AG10803 (cell line): ENCODE results near the gene GABRB2.

Experiments used
- DNase-seq: peaks from one replicate; pipeline ENCODE4 v3.0.0; 2010; ENCODE audit warnings: low read depth
- H3K4me3 ChIP-seq: 2 replicates; pipeline ENCODE4 v1.5.1; 2011; ENCODE audit warnings: mild to moderate bottlenecking, low read length, control low read depth
- TF ChIP-seq, protein P1 (sequence below): conservative IDR thresholded peaks from 2 replicates; pipeline ENCODE4 v1.5.1; 2011; ENCODE audit warnings: mild to moderate bottlenecking, low read length, control low read depth, inconsistent platforms

Gene GABRB2

DNA sequence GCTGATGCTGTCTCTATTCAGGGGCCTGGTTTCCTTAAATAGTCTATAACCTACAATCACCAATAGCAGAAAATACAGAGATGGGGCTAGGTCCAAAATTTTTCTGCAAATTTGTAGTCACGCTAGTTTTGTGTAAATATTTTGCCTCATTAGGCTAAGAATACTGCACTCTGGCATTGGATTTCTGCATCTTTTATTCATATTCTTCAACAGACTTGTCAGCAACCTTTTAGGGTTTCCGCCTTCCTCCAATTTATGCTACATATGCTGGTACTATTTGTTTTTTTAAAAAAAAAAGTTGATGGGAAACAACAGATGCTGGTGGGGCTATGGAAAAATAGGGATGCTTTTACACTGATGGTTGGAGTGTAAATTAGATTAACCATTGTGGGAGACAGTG, 202.3 kb downstream of the GABRB2 start:
- H3K4me3 ChIP-seq = no peak overlapping the region
- TF ChIP-seq, protein P1, sequence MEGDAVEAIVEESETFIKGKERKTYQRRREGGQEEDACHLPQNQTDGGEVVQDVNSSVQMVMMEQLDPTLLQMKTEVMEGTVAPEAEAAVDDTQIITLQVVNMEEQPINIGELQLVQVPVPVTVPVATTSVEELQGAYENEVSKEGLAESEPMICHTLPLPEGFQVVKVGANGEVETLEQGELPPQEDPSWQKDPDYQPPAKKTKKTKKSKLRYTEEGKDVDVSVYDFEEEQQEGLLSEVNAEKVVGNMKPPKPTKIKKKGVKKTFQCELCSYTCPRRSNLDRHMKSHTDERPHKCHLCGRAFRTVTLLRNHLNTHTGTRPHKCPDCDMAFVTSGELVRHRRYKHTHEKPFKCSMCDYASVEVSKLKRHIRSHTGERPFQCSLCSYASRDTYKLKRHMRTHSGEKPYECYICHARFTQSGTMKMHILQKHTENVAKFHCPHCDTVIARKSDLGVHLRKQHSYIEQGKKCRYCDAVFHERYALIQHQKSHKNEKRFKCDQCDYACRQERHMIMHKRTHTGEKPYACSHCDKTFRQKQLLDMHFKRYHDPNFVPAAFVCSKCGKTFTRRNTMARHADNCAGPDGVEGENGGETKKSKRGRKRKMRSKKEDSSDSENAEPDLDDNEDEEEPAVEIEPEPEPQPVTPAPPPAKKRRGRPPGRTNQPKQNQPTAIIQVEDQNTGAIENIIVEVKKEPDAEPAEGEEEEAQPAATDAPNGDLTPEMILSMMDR = no peak
- DNase-seq = no peak

DNA sequence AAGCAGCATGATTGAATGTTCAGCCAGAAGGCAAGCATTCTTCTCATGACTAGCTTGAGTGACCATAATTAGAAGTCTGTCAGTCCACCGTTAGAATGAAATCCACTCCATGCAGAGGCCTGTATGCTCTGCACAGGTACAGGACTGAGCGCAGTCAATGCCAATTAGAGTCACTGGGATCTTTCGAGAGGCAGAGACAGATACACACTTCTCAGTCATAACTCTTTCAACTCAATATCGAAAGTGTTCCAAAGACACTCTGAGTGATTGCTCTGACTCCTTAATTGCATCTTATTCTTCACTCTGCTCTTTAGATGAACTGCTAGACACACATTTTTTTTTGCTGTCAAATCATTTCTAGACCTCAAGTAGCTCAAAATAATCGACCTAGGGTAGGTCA, 203.6 kb downstream of the GABRB2 start:
- DNase-seq = no peak
- H3K4me3 ChIP-seq = no peak overlapping the region
- TF ChIP-seq, protein P1 = no peak

DNA sequence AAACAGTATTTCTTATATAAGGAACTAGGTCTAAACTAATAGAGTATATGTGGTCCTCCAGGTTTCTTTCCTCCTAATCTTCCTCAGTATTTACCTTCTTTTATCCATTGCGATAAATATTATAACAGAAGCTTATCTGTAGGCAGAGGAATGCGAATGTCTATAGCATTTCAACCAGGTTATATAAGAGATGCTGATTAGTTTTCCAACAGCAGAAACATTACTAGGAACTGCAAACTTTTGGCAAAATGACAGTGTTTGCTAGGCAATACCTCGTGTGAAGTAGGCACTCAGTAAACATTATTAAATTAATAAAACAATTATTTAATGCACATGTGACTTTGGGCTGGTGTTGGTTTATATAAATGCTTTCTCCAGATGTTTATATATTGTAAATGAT, 206.5 kb downstream of the GABRB2 start:
- no peak overlapping the region for H3K4me3 ChIP-seq

DNA sequence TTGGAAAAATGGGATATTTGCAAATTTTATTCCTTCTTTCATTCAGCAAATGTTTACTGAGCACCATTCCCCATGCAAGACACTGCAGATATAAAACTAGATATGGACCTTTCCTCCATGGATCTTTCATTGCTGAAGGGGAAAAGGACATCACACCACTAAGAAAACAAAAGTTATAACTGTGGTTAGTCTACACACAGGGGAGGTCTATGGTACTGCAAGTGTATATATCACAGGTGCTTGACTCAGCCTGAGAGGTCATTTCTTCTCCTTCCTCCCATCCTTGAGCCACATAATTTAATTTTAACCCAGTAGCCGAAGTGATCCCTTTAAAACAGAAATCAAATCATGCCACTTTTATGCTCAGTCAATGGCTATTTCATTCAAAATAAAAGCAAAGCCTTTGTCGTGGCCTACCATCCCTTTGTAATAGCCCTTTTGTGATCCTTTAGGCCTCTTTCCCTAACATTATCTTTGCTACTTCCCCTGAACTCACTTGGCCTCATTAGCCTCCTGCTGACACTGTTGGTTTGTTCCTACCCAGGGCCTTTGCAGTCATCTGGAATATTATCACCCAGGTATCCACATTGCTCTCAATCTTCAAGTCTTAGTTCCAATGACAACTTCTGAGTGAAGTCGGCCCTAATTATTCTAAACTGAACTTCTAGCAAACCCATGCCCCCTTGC, 213.2 kb downstream of the GABRB2 start:
- no peak for DNase-seq
- H3K4me3 ChIP-seq = no peak overlapping the region
- TF ChIP-seq, protein P1 = no peak

More for the DNA sequence above, 206.5 kb downstream of the GABRB2 start:
- no peak for DNase-seq
- TF ChIP-seq, protein P1 = no peak

DNA sequence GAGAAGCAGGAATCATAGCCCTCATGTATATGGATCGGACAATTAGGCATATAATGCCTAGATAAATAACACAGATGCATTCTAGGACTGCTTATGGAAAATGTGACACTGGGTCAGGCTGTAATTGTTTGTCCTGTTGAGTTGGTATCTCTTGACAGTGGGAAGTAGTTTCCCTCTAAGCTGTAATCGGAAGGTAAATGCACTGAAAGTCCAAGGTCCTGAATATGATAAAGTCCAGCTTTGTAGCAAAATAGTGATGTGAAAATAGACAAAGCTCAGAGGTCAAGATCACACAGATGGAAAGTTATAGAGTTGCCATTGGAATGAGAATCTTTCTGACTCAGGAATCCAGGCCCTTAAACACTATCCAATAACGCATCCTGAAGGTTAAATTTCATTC, 214.2 kb downstream of the GABRB2 start:
- no peak for DNase-seq
- TF ChIP-seq, protein P1 = no peak

DNA sequence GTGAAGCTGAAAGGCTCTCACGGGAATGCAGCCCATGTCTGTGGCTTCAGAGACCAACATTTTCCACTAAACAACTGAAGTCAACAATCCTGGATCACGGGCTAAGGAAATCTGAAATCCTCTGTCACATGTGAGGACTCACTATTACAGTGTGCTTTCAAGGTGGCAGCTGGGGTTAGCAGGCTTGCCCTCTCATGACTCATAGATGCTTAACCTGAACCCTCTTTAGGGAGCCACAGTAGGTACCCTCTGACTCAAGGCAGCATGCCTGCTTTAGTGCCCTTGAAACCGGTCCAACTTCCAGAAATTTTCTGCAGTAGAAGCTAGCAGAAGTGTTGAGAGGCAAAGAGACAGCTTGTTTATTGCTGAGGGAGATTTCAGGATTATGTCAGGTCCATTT, 232.5 kb downstream of the GABRB2 start:
- no peak overlapping the region for H3K4me3 ChIP-seq
- TF ChIP-seq, protein P1 = no peak
- DNase-seq = no peak

More for the DNA sequence above, 214.2 kb downstream of the GABRB2 start:
- no peak overlapping the region for H3K4me3 ChIP-seq

DNA sequence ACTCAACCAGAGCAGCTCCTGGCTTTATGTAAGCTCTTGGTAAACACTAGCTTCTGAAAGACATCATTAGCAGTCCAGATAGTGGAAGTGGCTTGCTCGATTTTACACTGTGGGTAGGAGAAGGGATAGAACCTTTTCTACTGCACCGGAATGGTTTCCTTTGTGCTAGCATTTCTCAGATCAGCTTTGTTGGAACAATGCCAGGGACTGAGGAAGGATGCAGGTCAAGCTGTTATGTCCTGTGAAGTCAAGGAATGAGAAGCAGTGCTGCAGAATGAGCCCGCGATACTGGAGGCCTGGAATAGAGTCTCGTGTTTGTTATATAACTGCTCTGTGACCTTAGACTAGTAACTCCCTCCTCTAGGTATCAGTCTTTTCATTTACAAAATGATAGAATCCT, 233.6 kb downstream of the GABRB2 start:
- H3K4me3 ChIP-seq = no peak overlapping the region
- no peak for DNase-seq
- TF ChIP-seq, protein P1 = no peak
